PC-3 (cell line): ENCODE data around the gene PARP16. TPM values are rescaled to one million over a fixed set of nuclear protein-coding genes. Genes with fewer than 3 reads are reported as not detected.

Source experiments
- ATAC-seq: fragments of 200-7000 bp; cut with Tn5 transposase; 2 replicates; pipeline ENCODE4 v1.9.1; 2020; ENCODE audit warnings: mild to moderate bottlenecking, moderate library complexity
- BruUV-seq: library from RNA; stranded (reverse); fragments of 400-500 nt; replicated peaks from 2 replicates; lab custom pipeline; 2021; lab: Mats Ljungman, UMichigan
- CTCF ChIA-PET: fragments of 300-600 bp; sonication (Branson Sonifier 250); formaldehyde crosslinking; loops from one replicate; lab custom pipeline; 2022; ENCODE audit warnings: antibody characterized with exemption; lab: Charles Lee
- POLR2A ChIA-PET: fragments of 300-600 bp; sonication (Branson Sonifier 250); formaldehyde crosslinking; loops from one replicate; lab custom pipeline; 2022; ENCODE audit warnings: antibody characterized with exemption; ENCODE audit not compliant: unreplicated experiment; lab: Charles Lee
- DNase-seq: peaks from one replicate; pipeline ENCODE4 v3.0.0-alpha.2; 2015
- H2AFZ ChIP-seq: fragments of 300-600 bp; sonication (generic); 2 replicates; pipeline ENCODE4 v1.6.0; 2016; ENCODE audit warnings: antibody characterized with exemption, low read length
- H3F3A ChIP-seq: fragments of 300-600 bp; sonication (generic); one replicate; pipeline ENCODE4 v1.6.0; 2017; ENCODE audit warnings: antibody characterized with exemption, low read length, control low read depth, mild to moderate bottlenecking; ENCODE audit not compliant: unreplicated experiment
- H3K27ac ChIP-seq: fragments of 300-600 bp; sonication (generic); 2 replicates; pipeline ENCODE4 v1.5.1; 2016; ENCODE audit warnings: mild to moderate bottlenecking, low read length
- H3K27me3 ChIP-seq: fragments of 300-600 bp; sonication (generic); 2 replicates; pipeline ENCODE4 v1.6.1; 2016; ENCODE audit warnings: low read length, mixed read lengths
- H3K36me3 ChIP-seq: fragments of 300-600 bp; sonication (generic); 2 replicates; pipeline ENCODE4 v1.6.1; 2016; ENCODE audit warnings: low read depth, mixed run types, low read length, mixed read lengths
- H3K4me1 ChIP-seq: fragments of 300-600 bp; sonication (generic); 2 replicates; pipeline ENCODE4 v1.5.1; 2016; ENCODE audit warnings: low read length; ENCODE audit not compliant: insufficient read depth
- H3K4me2 ChIP-seq: fragments of 300-600 bp; sonication (generic); 2 replicates; pipeline ENCODE4 v1.6.0; 2016; ENCODE audit warnings: low read length
- H3K4me3 ChIP-seq: fragments of 300-600 bp; sonication (generic); 2 replicates; pipeline ENCODE4 v1.5.1; 2016; ENCODE audit warnings: mild to moderate bottlenecking, low read length, mixed read lengths
- H3K79me2 ChIP-seq: fragments of 300-600 bp; sonication (generic); 2 replicates; pipeline ENCODE4 v1.6.1; 2017; ENCODE audit warnings: low read length, mixed read lengths
- H3K9ac ChIP-seq: fragments of 300-600 bp; sonication (generic); 2 replicates; pipeline ENCODE4 v1.6.0; 2016; ENCODE audit warnings: mild to moderate bottlenecking, low read length
- H3K9me2 ChIP-seq: fragments of 300-600 bp; sonication (generic); replicated peaks from 2 replicates; pipeline ENCODE4 v1.6.1; 2016; ENCODE audit warnings: mixed run types, low read length, mixed read lengths
- H3K9me3 ChIP-seq: fragments of 300-600 bp; sonication (generic); 2 replicates; pipeline ENCODE4 v1.6.1; 2016; ENCODE audit warnings: low read length, mixed read lengths
- H4K20me1 ChIP-seq: fragments of 300-600 bp; sonication (generic); 2 replicates; pipeline ENCODE4 v1.6.1; 2016; ENCODE audit warnings: low read length, mixed read lengths
- EZH2 ChIP-seq: fragments of 300-600 bp; sonication (generic); IDR thresholded peaks from one replicate; pipeline ENCODE4 v1.6.1; 2017; ENCODE audit warnings: antibody characterized with exemption, mild to moderate bottlenecking, low read length; ENCODE audit not compliant: unreplicated experiment
- EZH2phosphoT487 ChIP-seq: fragments of 300-600 bp; sonication (generic); IDR thresholded peaks from 2 replicates; pipeline ENCODE4 v1.6.1; 2018; ENCODE audit warnings: mild to moderate bottlenecking, antibody characterized with exemption, low read length, borderline replicate concordance
- intact Hi-C: fragments of 100-400 bp; cut with micrococcal nuclease; formaldehyde crosslinking; loops from 2 replicates; pipeline ENCODE4 v1.9.0; 2023
- total RNA-seq: library from RNA; depleted of rRNA; stranded (reverse); fragments of >200 nt; gene quantifications from 2 replicates; pipeline ENCODE4 v1.2.3, GENCODE V29; 2014
- TF ChIP-seq, protein P1 (sequence below): fragments of 300-600 bp; sonication (generic); conservative IDR thresholded peaks from 2 replicates; pipeline ENCODE4 v1.5.1; 2017; ENCODE audit warnings: antibody characterized with exemption, low read depth, mild to moderate bottlenecking, low read length

PARP16 gene
- total RNA-seq, 1 experiment from 2014 or later = 6.4 TPM

GRCh38 chr15:65226221-65226620, 60.5 kb downstream of the PARP16 start:
- H3K9ac ChIP-seq = no peak overlapping the region
- no peaks in the 10 kb centered on the region for H3K9me2 ChIP-seq
- BruUV-seq = no TSS peak
- no peak for DNase-seq
- ChIA-PET POLR2A (no interaction called here), CTCF (no interaction called here)
- intact Hi-C loops = no loop called here
- TF ChIP-seq, protein P1, sequence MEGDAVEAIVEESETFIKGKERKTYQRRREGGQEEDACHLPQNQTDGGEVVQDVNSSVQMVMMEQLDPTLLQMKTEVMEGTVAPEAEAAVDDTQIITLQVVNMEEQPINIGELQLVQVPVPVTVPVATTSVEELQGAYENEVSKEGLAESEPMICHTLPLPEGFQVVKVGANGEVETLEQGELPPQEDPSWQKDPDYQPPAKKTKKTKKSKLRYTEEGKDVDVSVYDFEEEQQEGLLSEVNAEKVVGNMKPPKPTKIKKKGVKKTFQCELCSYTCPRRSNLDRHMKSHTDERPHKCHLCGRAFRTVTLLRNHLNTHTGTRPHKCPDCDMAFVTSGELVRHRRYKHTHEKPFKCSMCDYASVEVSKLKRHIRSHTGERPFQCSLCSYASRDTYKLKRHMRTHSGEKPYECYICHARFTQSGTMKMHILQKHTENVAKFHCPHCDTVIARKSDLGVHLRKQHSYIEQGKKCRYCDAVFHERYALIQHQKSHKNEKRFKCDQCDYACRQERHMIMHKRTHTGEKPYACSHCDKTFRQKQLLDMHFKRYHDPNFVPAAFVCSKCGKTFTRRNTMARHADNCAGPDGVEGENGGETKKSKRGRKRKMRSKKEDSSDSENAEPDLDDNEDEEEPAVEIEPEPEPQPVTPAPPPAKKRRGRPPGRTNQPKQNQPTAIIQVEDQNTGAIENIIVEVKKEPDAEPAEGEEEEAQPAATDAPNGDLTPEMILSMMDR = no peak
- TF ChIP-seq EZH2phosphoT487 = no peak
- TF ChIP-seq EZH2 = no peak
- H4K20me1 ChIP-seq = no peaks in the 10 kb centered on the region
- H3K9me3 ChIP-seq = no peaks in the 10 kb centered on the region
- no peaks in the 10 kb centered on the region for H3K79me2 ChIP-seq
- no peaks in the 10 kb centered on the region for H3K4me1 ChIP-seq
- H3K27ac ChIP-seq = no peak overlapping the region
- no peaks in the 10 kb centered on the region for H3F3A ChIP-seq
- no peaks in the 10 kb centered on the region for H3K36me3 ChIP-seq
- ATAC-seq = no peak
- H2AFZ ChIP-seq = no peak overlapping the region
- H3K4me2 ChIP-seq = no peak overlapping the region
- no peaks in the 10 kb centered on the region for H3K27me3 ChIP-seq
- H3K4me3 ChIP-seq = no peak overlapping the region

DNA sequence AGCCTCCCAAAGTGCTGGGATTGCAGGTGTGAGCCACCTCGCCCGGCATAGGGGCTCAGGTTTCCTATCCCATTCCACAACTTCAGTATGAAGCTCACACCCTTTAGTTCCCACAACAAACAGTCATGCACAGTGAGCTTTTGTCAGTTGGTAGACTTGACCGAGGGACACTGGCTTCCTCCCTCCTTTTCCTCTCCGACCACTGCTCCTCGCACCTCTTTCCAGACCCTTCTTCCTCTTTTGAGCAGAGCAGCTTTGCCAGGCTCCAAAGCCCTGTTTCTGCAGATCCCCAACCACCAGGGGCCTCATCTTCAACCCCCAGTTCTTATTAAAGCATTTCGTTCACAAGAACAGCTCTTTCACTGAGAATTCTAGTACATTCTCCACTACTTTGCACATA, 62.7 kb downstream of the PARP16 start:
- Histone ChIP-seq H3K9me2 (no peaks in the 10 kb centered on the region), H3K9ac (no peak overlapping the region), H3K4me3 (no peak overlapping the region), H3K27ac (no peak overlapping the region), H3K79me2 (no peaks in the 10 kb centered on the region), H3K4me2 (no peak overlapping the region), H2AFZ (no peak overlapping the region), H3K27me3 (no peaks in the 10 kb centered on the region), H3K36me3 (no peaks in the 10 kb centered on the region), H3F3A (no peaks in the 10 kb centered on the region), H4K20me1 (no peaks in the 10 kb centered on the region), H3K4me1 (no peaks in the 10 kb centered on the region), H3K9me3 (no peaks in the 10 kb centered on the region)
- intact Hi-C loops = no loop called here
- BruUV-seq = no TSS peak
- no peak for DNase-seq
- ChIA-PET POLR2A (no interaction called here), CTCF (no interaction called here)
- TF ChIP-seq EZH2phosphoT487 (no peak), EZH2 (no peak)
- TF ChIP-seq, protein P1 = no peak
- ATAC-seq = no peak

DNA sequence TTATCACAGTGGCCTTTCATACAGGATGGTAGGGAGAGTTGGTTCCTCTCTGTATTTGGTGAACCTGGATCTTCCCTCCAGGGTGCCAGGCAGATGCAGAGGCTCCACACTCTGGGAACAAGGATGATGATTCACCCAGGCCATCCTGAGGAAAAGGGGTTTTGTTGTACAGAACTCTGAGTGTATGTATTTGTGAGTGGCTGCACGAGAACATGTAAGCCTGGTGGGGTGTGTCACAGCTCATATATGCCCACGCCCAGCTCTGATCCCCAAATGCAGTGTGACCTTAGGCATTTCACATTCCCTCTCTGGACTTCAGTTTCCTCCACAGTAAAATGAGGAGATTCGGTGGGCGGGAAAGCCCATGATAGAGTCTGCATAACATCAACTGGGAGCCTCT, 63.8 kb downstream of the PARP16 start:
- TF ChIP-seq, protein P1 = no peak
- TF ChIP-seq EZH2phosphoT487 (no peak), EZH2 (no peak)
- Histone ChIP-seq H3K27ac (no peak overlapping the region), H3K36me3 (no peaks in the 10 kb centered on the region), H3K4me3 (no peak overlapping the region), H3K4me2 (no peak overlapping the region), H3F3A (no peaks in the 10 kb centered on the region), H3K4me1 (no peaks in the 10 kb centered on the region), H3K79me2 (no peaks in the 10 kb centered on the region), H3K9me2 (no peaks in the 10 kb centered on the region), H2AFZ (no peak overlapping the region), H3K9me3 (no peaks in the 10 kb centered on the region), H4K20me1 (no peaks in the 10 kb centered on the region), H3K9ac (no peak overlapping the region), H3K27me3 (no peaks in the 10 kb centered on the region)
- ATAC-seq (no peak), DNase-seq (no peak)
- no TSS peak for BruUV-seq
- intact Hi-C loops = no loop called here
- POLR2A ChIA-PET = no interaction called here
- CTCF ChIA-PET = no interaction called here
